WI38 (cell line): ENCODE results near the gene ZNF669.
"Not testable (repeated sequence)": the region's sequence is repeated elsewhere in the genome, so short reads cannot be mapped to it uniquely, and the experiment has no call there.

Experiments used
- H3K4me3 ChIP-seq: 2 replicates; pipeline ENCODE4 v1.5.1; 2011; ENCODE audit warnings: low read depth, mild to moderate bottlenecking, control low read depth, low read length
- CTCF ChIP-seq: IDR thresholded peaks from 2 replicates; pipeline ENCODE4 v1.5.1; 2012; ENCODE audit warnings: low read depth, mild to moderate bottlenecking, control low read depth, low read length

Gene ZNF669

GRCh38 chr1:247121382-247121781 lies 17.2 kb upstream of the ZNF669 start:
- TF ChIP-seq CTCF, result no peak
- no peak overlapping the region for H3K4me3 ChIP-seq

- H3K4me3 ChIP-seq, result not testable (repeated sequence)
Measured at GRCh38 chr1:247120408-247120668, 16.2 kb upstream of the ZNF669 start.

GRCh38 chr1:247119600-247120407 lies 15.6 kb upstream of the ZNF669 start:
- H3K4me3 ChIP-seq, result no peak overlapping the region
- no peak for TF ChIP-seq CTCF

- no peak overlapping the region for H3K4me3 ChIP-seq
- peak; percentile 4; the same call in 1 of the 2 replicates for TF ChIP-seq CTCF
Measured at GRCh38 chr1:247118946-247119446, 14.8 kb upstream of the ZNF669 start.

- H3K4me3 ChIP-seq, result no peak overlapping the region
- TF ChIP-seq CTCF, result no peak
Measured at GRCh38 chr1:247115545-247115944, 11.4 kb upstream of the ZNF669 start.

GRCh38 chr1:247115141-247115510 lies 11.0 kb upstream of the ZNF669 start:
- no peak for TF ChIP-seq CTCF
- no peak overlapping the region for H3K4me3 ChIP-seq

- no peak overlapping the region for H3K4me3 ChIP-seq
- TF ChIP-seq CTCF, result no peak
Measured at GRCh38 chr1:247114351-247115140, 10.4 kb upstream of the ZNF669 start.
